ENCODE data around the gene ARL6IP4. TPM values are rescaled to one million over a fixed set of nuclear protein-coding genes. Genes with fewer than 3 reads are reported as not detected.

The ARL6IP4 gene
- polyA plus RNA-seq, 3 donors: 152 to 268 (median 167) TPM

DNA sequence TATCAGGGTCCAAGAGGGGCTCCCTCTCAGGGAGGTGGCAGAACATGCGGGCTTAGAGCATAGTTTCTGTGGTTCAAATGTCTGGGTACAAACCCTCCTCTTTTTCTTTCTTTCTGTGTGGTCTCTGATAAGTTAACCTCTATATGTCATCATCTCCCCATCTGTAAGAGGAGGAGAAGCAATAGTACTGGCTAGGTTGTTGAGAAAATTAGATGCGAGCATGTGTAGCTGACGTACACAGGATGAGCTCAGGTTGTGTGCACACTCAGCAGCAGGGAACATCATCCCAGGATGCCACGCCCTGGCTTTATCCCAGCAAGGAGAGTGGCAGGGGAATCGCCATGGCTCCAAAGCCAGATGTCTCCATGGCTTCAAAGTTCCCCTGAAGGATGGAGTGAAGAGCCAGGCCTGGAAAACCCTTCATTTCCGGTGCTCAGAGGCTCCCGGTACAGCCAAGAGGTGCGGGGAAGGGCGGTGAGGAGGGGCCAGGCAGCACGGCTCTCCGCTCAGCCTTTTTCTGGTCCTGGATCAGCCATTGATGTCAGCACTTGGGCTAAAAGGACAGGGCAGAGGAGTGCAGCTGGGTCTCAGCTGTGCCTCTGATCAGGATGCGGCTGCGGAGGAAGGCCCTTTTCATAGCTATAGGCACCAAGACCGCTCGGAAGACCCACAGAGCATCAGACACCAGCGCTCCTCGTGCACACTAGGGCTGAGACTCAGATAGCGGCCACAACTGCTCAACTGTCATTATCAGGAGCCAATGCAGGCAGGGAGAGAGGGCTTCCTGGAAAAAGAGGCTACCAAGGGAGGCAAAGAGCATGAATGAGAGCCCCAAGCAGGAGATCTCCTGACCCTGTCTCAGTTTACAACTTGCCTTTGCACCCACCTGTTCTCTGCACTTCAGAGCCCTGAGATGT, 41.5 kb downstream of the ARL6IP4 start:
- Histone ChIP-seq H3K4me3 (replicated peaks in 1 of 3; ENCODE audit: low read depth in 2 of 3, low read length in 3 of 3) (no peak overlapping the region), H3K27me3 (ENCODE audit: control insufficient read depth in 2 of 2, insufficient read depth in 2 of 2, low read length in 2 of 2) (no peaks in the 10 kb centered on the region), H3K9me3 (replicated peaks in 1 of 2; ENCODE audit: control insufficient read depth in 1 of 2, insufficient read depth in 1 of 2, low read length in 2 of 2) (no peaks in the 10 kb centered on the region), H3K36me3 (replicated peaks in 1 of 2; ENCODE audit: control insufficient read depth in 1 of 2, insufficient read depth in 2 of 2, low read length in 2 of 2) (no peaks in the 10 kb centered on the region), H3K4me2 (replicated peaks; ENCODE audit: extremely low read depth, low read length, poor library complexity, severe bottlenecking) (no peak overlapping the region), H3K79me2 (ENCODE audit: insufficient read depth, low read length) (no peaks in the 10 kb centered on the region), H2AFZ (ENCODE audit: insufficient read depth, low read depth, low read length, poor library complexity, severe bottlenecking) (no peak overlapping the region), H3K27ac (ENCODE audit: low read depth in 1 of 2, low read length in 2 of 2) (no peak overlapping the region), H3K4me1 (ENCODE audit: control insufficient read depth in 1 of 2, insufficient read depth in 2 of 2, low read length in 2 of 2) (no peaks in the 10 kb centered on the region), H3K9ac (ENCODE audit: insufficient read depth, low read length, poor library complexity, severe bottlenecking) (no peak overlapping the region), H4K20me1 (ENCODE audit: insufficient read depth, low read length) (no peaks in the 10 kb centered on the region)
- Mint-ChIP-seq H3K27me3 (ENCODE audit: low read depth in 3 of 3) (peaks cover 0 to 4% (median 2%) of the 10 kb centered on the region in 3 donors), H3K36me3 (no peaks in the 10 kb centered on the region), H3K27ac (peak overlapping the region in 1 of 7 donors; percentile 28), H3K4me3 (no peak overlapping the region), H3K9me3 (no peaks in the 10 kb centered on the region), H3K4me1 (no peaks in the 10 kb centered on the region)
- 97% methylated on average over 12 of the region's 18 CpGs for WGBS (ENCODE audit: insufficient coverage)
- intact Hi-C loops (cut with micrococcal nuclease): no loop called here
- no peak for DNase-seq
- TF ChIP-seq, protein P1, sequence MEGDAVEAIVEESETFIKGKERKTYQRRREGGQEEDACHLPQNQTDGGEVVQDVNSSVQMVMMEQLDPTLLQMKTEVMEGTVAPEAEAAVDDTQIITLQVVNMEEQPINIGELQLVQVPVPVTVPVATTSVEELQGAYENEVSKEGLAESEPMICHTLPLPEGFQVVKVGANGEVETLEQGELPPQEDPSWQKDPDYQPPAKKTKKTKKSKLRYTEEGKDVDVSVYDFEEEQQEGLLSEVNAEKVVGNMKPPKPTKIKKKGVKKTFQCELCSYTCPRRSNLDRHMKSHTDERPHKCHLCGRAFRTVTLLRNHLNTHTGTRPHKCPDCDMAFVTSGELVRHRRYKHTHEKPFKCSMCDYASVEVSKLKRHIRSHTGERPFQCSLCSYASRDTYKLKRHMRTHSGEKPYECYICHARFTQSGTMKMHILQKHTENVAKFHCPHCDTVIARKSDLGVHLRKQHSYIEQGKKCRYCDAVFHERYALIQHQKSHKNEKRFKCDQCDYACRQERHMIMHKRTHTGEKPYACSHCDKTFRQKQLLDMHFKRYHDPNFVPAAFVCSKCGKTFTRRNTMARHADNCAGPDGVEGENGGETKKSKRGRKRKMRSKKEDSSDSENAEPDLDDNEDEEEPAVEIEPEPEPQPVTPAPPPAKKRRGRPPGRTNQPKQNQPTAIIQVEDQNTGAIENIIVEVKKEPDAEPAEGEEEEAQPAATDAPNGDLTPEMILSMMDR (IDR thresholded peaks at IDR 0.05): no peak

DNA sequence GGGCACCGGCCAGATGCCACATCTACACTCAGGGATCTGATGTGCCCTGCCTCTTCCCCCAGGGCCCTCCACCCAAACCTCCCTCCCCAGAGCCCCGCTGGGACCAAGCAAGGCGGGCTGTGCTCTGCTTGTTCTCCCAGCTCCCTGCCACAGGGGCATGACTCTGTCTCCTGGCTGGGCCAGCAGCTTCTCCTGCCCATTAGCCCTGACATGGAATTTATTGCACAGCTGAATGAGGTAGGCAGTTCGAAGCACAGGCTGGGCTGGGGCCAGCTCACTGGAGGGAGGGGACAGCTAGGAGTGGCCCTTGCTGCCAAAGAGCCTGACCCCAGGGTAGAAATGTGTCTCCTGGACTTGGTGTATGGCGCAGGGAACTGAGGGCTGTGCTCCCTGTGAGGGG, 42.4 kb downstream of the ARL6IP4 start:
- Mint-ChIP-seq H3K4me1 (no peaks in the 10 kb centered on the region), H3K9me3 (no peaks in the 10 kb centered on the region), H3K27me3 (ENCODE audit: low read depth in 3 of 3) (peaks cover 0 to 5% (median 2%) of the 10 kb centered on the region in 3 donors), H3K27ac (no peak overlapping the region), H3K4me3 (peak overlapping the region in 1 of 2 donors; percentile 21), H3K36me3 (no peaks in the 10 kb centered on the region)
- H4K20me1 ChIP-seq (ENCODE audit: insufficient read depth, low read length): no peaks in the 10 kb centered on the region
- H2AFZ ChIP-seq (ENCODE audit: insufficient read depth, low read depth, low read length, poor library complexity, severe bottlenecking): no peak overlapping the region
- no peak for DNase-seq
- WGBS (ENCODE audit: insufficient coverage): 97% methylated on average over 4 of the region's 5 CpGs
- no peaks in the 10 kb centered on the region for H3K4me1 ChIP-seq (ENCODE audit: control insufficient read depth in 1 of 2, insufficient read depth in 2 of 2, low read length in 2 of 2)
- intact Hi-C loops (cut with micrococcal nuclease): no loop called here
- no peak overlapping the region for H3K27ac ChIP-seq (ENCODE audit: low read depth in 1 of 2, low read length in 2 of 2)
- no peaks in the 10 kb centered on the region for H3K9me3 ChIP-seq (replicated peaks in 1 of 2; ENCODE audit: control insufficient read depth in 1 of 2, insufficient read depth in 1 of 2, low read length in 2 of 2)
- no peak overlapping the region for H3K4me2 ChIP-seq (replicated peaks; ENCODE audit: extremely low read depth, low read length, poor library complexity, severe bottlenecking)
- H3K36me3 ChIP-seq (replicated peaks in 1 of 2; ENCODE audit: control insufficient read depth in 1 of 2, insufficient read depth in 2 of 2, low read length in 2 of 2): no peaks in the 10 kb centered on the region
- H3K4me3 ChIP-seq (replicated peaks in 1 of 3; ENCODE audit: low read depth in 2 of 3, low read length in 3 of 3): no peak overlapping the region
- H3K9ac ChIP-seq (ENCODE audit: insufficient read depth, low read length, poor library complexity, severe bottlenecking): no peak overlapping the region
- H3K79me2 ChIP-seq (ENCODE audit: insufficient read depth, low read length): no peaks in the 10 kb centered on the region
- no peaks in the 10 kb centered on the region for H3K27me3 ChIP-seq (ENCODE audit: control insufficient read depth in 2 of 2, insufficient read depth in 2 of 2, low read length in 2 of 2)
- TF ChIP-seq, protein P1 (IDR thresholded peaks at IDR 0.05): no peak

Data from CD14-positive monocyte (primary cell).